ENCODE data around the gene CYP4V2.

CYP4V2 gene

GRCh38 chr4:186190581-186191199 is 677 bp upstream of the CYP4V2 start:
- DNase-seq = peak; percentile 57

GRCh38 chr4:186192066-186192612 is 772 bp downstream of the CYP4V2 start:
- peak; percentile 31 for DNase-seq

GRCh38 chr4:186193851-186194250 is 2.5 kb downstream of the CYP4V2 start:
- DNase-seq = no peak

GRCh38 chr4:186196063-186196462 is 4.7 kb downstream of the CYP4V2 start:
- DNase-seq = no peak

GRCh38 chr4:186200516-186200915 is 9.1 kb downstream of the CYP4V2 start:
- no peak for DNase-seq

- no peak for DNase-seq
These were observed 9.6 kb downstream of the CYP4V2 start for GRCh38 chr4:186201010-186201409.

- DNase-seq = peak; percentile 64
These were observed 10.3 kb downstream of the CYP4V2 start for GRCh38 chr4:186201535-186202230.

GRCh38 chr4:186202490-186203140 is 11.2 kb downstream of the CYP4V2 start:
- no peak for DNase-seq

- no peak for DNase-seq
These were observed 12.0 kb downstream of the CYP4V2 start for GRCh38 chr4:186203406-186203805.

- peak; percentile 16 for DNase-seq
These were observed 12.8 kb downstream of the CYP4V2 start for GRCh38 chr4:186204103-186204559.

- no peak for DNase-seq
These were observed 13.3 kb downstream of the CYP4V2 start for GRCh38 chr4:186204686-186205085.

GRCh38 chr4:186205156-186205555 is 13.8 kb downstream of the CYP4V2 start:
- no peak for DNase-seq

- DNase-seq = no peak
These were observed 25.2 kb downstream of the CYP4V2 start for GRCh38 chr4:186216465-186217024.

- DNase-seq = no peak
These were observed 26.4 kb downstream of the CYP4V2 start for GRCh38 chr4:186217733-186218293.

GRCh38 chr4:186221624-186222023 is 30.3 kb downstream of the CYP4V2 start:
- DNase-seq = no peak

- no peak for DNase-seq
These were observed 34.5 kb downstream of the CYP4V2 start for GRCh38 chr4:186225848-186226247.

GRCh38 chr4:186226521-186227189 is 35.3 kb downstream of the CYP4V2 start:
- no peak for DNase-seq

- no peak for DNase-seq
These were observed 35.9 kb downstream of the CYP4V2 start, which contains the start of gene KLKB1 for GRCh38 chr4:186227221-186227620. KLKB1 (plus strand) TSS chr4:186227507; CDS start chr4:186228196, 689 bp downstream.

GRCh38 chr4:186227744-186228513 is 36.6 kb downstream of the CYP4V2 start:
- no peak for DNase-seq

- DNase-seq = no peak
These were observed 37.1 kb downstream of the CYP4V2 start for GRCh38 chr4:186228514-186228894.

GRCh38 chr4:186234367-186234766 is 43.0 kb downstream of the CYP4V2 start:
- no peak for DNase-seq

- DNase-seq = no peak
These were observed 44.8 kb downstream of the CYP4V2 start for GRCh38 chr4:186236126-186236525.
